K562 (cell line): ENCODE data around the gene TTC16. TPM values are rescaled to one million over a fixed set of nuclear protein-coding genes. Genes with fewer than 3 reads are reported as not detected.
A peak's percentile ranks its signal among the peaks of the same experiment; 100 is the strongest.

Source experiments
- ATAC-seq: fragments of 200-7000 bp; cut with Tn5 transposase; 3 replicates; pipeline ENCODE4 v1.9.1; 2020; ENCODE audit warnings: moderate library complexity
- BruUV-seq: library from RNA; stranded (reverse); fragments of 400-500 nt; replicated peaks from 2 replicates; lab custom pipeline; 2021; lab: Mats Ljungman, UMichigan
- CTCF ChIA-PET: fragments of 300-600 bp; formaldehyde crosslinking; extraction: SDS; loops from one replicate; lab custom pipeline; 2021; ENCODE audit warnings: low intra/inter-chr PET ratio; lab: Yijun Ruan, JAX
- POLR2A ChIA-PET: fragments of 300-600, 350-650 bp; sonication (Branson Sonifier 250); formaldehyde crosslinking; extraction: SDS; loops from one replicate; lab custom pipeline; 2021; ENCODE audit warnings: antibody characterized with exemption, inconsistent platforms; lab: Yijun Ruan, JAX
- DNase-seq, 4 experiments: peaks; one replicate each; pipeline versions ENCODE4 v3.0.0 to v3.0.0-alpha.2; 2011 to 2018; ENCODE audit warnings: low spot score in 3 of 4, mixed read lengths in 3 of 4; ENCODE audit errors: extremely low read depth in 1 of 4
- FAIRE-seq: peaks from 2 replicates; lab custom pipeline; 2011; peaks lifted over from hg19 to GRCh38; lab: Jason Lieb, UNC
- H2AFZ ChIP-seq: 2 replicates; pipeline ENCODE4 v1.6.0; 2011; ENCODE audit warnings: low read depth, low read length, control low read depth, inconsistent platforms
- H3K27ac ChIP-seq: fragments of 200-600 bp; 3 replicates; pipeline ENCODE4 v1.8.0; 2011; ENCODE audit warnings: low read depth, mild to moderate bottlenecking, control low read depth, inconsistent platforms, low read length, moderate library complexity, mixed read lengths; ENCODE audit errors: extremely low read depth
- H3K27me3 ChIP-seq, 2 experiments: fragments of 300-600 bp in 1 of 2; 2 replicates in 1 of 2; 3 replicates in 1 of 2; pipeline versions ENCODE4 v1.6.0 to v1.8.0; 2011; ENCODE audit warnings: inconsistent platforms in 2 of 2, low read length in 2 of 2, mild to moderate bottlenecking in 1 of 2, mixed read lengths in 1 of 2, moderate library complexity in 1 of 2; ENCODE audit not compliant: control insufficient read depth in 2 of 2, insufficient read depth in 2 of 2
- H3K36me3 ChIP-seq: fragments of 300-600 bp; 3 replicates; pipeline ENCODE4 v1.8.0; 2011; ENCODE audit warnings: mild to moderate bottlenecking, low read length, inconsistent platforms; ENCODE audit not compliant: control insufficient read depth, insufficient read depth
- H3K4me1 ChIP-seq, 2 experiments: fragments of 200-600 bp in 1 of 2; replicated peaks in 1 of 2; 2 replicates in 1 of 2; 3 replicates in 1 of 2; pipeline versions ENCODE4 v1.5.1 to v1.8.0; 2011; ENCODE audit warnings: inconsistent platforms in 2 of 2, low read length in 2 of 2, mild to moderate bottlenecking in 1 of 2, mixed read lengths in 1 of 2, moderate library complexity in 1 of 2; ENCODE audit not compliant: control insufficient read depth in 2 of 2, insufficient read depth in 2 of 2
- H3K4me2 ChIP-seq: 2 replicates; pipeline ENCODE4 v1.6.1; 2011; ENCODE audit warnings: low read length, control low read depth, inconsistent platforms, mixed read lengths; ENCODE audit not compliant: insufficient read depth
- H3K4me3 ChIP-seq: fragments of 200-600 bp; sonication (generic), shearing (Covaris generic); 2 replicates; pipeline ENCODE4 v1.5.1; 2016; ENCODE audit warnings: control low read depth, inconsistent platforms
- H3K79me2 ChIP-seq: fragments of 200-600 bp; 3 replicates; pipeline ENCODE4 v1.8.0; 2011; ENCODE audit warnings: low read length, inconsistent platforms; ENCODE audit not compliant: control insufficient read depth, insufficient read depth
- H3K9ac ChIP-seq, 2 experiments: 2 replicates each; pipeline versions ENCODE4 v1.6.0 to v1.6.1; 2011; ENCODE audit warnings: low read depth in 2 of 2, low read length in 2 of 2, control low read depth in 1 of 2, inconsistent platforms in 1 of 2, mild to moderate bottlenecking in 1 of 2, mixed read lengths in 1 of 2; ENCODE audit not compliant: insufficient read depth in 1 of 2
- H3K9me1 ChIP-seq: one replicate; pipeline ENCODE4 v1.6.0; 2011; ENCODE audit warnings: inconsistent platforms, mild to moderate bottlenecking, low read length, moderate library complexity; ENCODE audit not compliant: control insufficient read depth, insufficient read depth
- H3K9me3 ChIP-seq: replicated peaks from 2 replicates; pipeline ENCODE4 v1.5.1; 2011; ENCODE audit warnings: low read depth, low read length, inconsistent platforms; ENCODE audit not compliant: control insufficient read depth, insufficient read depth
- H4K20me1 ChIP-seq: replicated peaks from 2 replicates; pipeline ENCODE4 v1.6.1; 2011; ENCODE audit warnings: low read length, inconsistent platforms, mixed read lengths; ENCODE audit not compliant: control insufficient read depth, insufficient read depth
- EP300 ChIP-seq: IDR thresholded peaks from 2 replicates; pipeline ENCODE4 v1.6.1; 2012; ENCODE audit warnings: low read length, improper control_type of control experiment
- FOXP1 ChIP-seq: sonication (generic); formaldehyde crosslinking; IDR thresholded peaks from 2 replicates; pipeline ENCODE4 v1.8.0; 2022; ENCODE audit warnings: mild to moderate bottlenecking, missing genetic modification reagents
- HES1 ChIP-seq: fragments of 450-650 bp; IDR thresholded peaks from 2 replicates; pipeline ENCODE4 v1.6.1; 2016; ENCODE audit warnings: low read depth, mild to moderate bottlenecking, moderate library complexity
- HMBOX1 ChIP-seq: sonication (generic); IDR thresholded peaks from 2 replicates; pipeline ENCODE4 v1.6.1; 2016
- KDM4B ChIP-seq, 2 experiments: fragments of 450-650 bp in 1 of 2; sonication (generic) in 1 of 2; IDR thresholded peaks; 2 replicates each; pipeline ENCODE4 v1.6.1; 2016 to 2017; ENCODE audit warnings: borderline replicate concordance in 2 of 2, antibody characterized with exemption in 1 of 2, low read depth in 1 of 2, mild to moderate bottlenecking in 1 of 2
- NEUROD1 ChIP-seq: fragments of 150-350 bp; IDR thresholded peaks from 2 replicates; pipeline ENCODE4 v1.6.1; 2014; ENCODE audit warnings: borderline replicate concordance, low read length, low read depth; ENCODE audit not compliant: partially characterized antibody
- REST ChIP-seq, 2 experiments: fragments of 450-650 bp; formaldehyde crosslinking in 1 of 2; IDR thresholded peaks; 2 replicates each; pipeline versions ENCODE4 v1.4.0 to v1.6.1; 2014 to 2020; ENCODE audit warnings: mild to moderate bottlenecking in 2 of 2, borderline replicate concordance in 1 of 2, low read depth in 1 of 2
- WGBS: fragments of 100-300 bp; shearing (Covaris generic); methylation state at CpG from one replicate; pipeline ENCODE4 v1.1.6; 2016; ENCODE audit warnings: low coverage, mixed read lengths; ENCODE audit not compliant: insufficient coverage; ENCODE audit errors: missing lambda C conversion rate; 5-methylcytosine and 5-hydroxymethylcytosine counted together
- in situ Hi-C: fragments of 300-500 bp; cut with MboI; formaldehyde crosslinking; loops from 4 replicates; pipeline ENCODE4 v1.15.0; 2018; ENCODE audit warnings: inconsistent platforms, mixed read lengths
- intact Hi-C: fragments of 100-400 bp; cut with micrococcal nuclease; formaldehyde crosslinking; loops from 2 replicates; pipeline ENCODE4 v1.14.2; 2022
- polyA plus RNA-seq, 8 experiments: library from polyadenylated mRNA; depleted of rRNA in 4 of 8; stranded (reverse) in 5 of 8; unstranded in 3 of 8; fragments of >200 nt; fragmentation: Nextera tagmentation in 2 of 8; fragmentation: Illumina TruSeq in 1 of 8; extraction: Ambion mirVana in 2 of 8; extraction: Trizol in 1 of 8; gene quantifications; 2 replicates each; pipeline versions ENCODE4 v1.2.1 to v1.2.3, GENCODE V29; 2011 to 2014; ENCODE audit warnings: inconsistent platforms in 1 of 8, missing spikeins in 1 of 8
- total RNA-seq, 7 experiments: library from RNA; depleted of rRNA in 6 of 7; stranded (reverse); fragments of >200 nt in 6 of 7; fragmentation: Illumina TruSeq in 2 of 7; extraction: Trizol in 2 of 7; gene quantifications; 2 replicates each; pipeline versions ENCODE4 v1.2.1 to v1.2.3, GENCODE V29; 2011 to 2021; ENCODE audit warnings: low replicate concordance in 1 of 7
- TF ChIP-seq, protein P1 (sequence below): fragments of 450-650 bp; formaldehyde crosslinking; conservative IDR thresholded peaks from 2 replicates; pipeline ENCODE4 v1.4.0; 2022; ENCODE audit warnings: mild to moderate bottlenecking, missing genetic modification characterization

Gene TTC16
- total and polyA plus RNA-seq, 9 of the 15 experiments (the other 6 are each of a cell fraction or from before 2014, with no cell fraction given) = 0.11 TPM; not detected in 8

GRCh38 chr9:127758843-127759242, 43.0 kb downstream of the TTC16 start:
- Histone ChIP-seq H3K4me3 (no peak overlapping the region), H3K36me3 (no peaks in the 10 kb centered on the region), H3K4me1 (peaks cover 18 to 34% of the 10 kb centered on the region in 2 experiments), H3K9ac (peak overlapping the region in 1 of 2 experiments; percentile 79; a peak in 1 of 4 replicates), H4K20me1 (peaks cover 1% of the 10 kb centered on the region; the same call in 1 of the 2 replicates), H3K9me1 (peaks cover 3% of the 10 kb centered on the region), H3K9me3 (no peaks in the 10 kb centered on the region), H2AFZ (no peak overlapping the region), H3K4me2 (no peak overlapping the region), H3K79me2 (no peaks in the 10 kb centered on the region), H3K27me3 (peaks cover 2 to 10% of the 10 kb centered on the region in 2 experiments; a peak in 3 of 5 replicates), H3K27ac (no peak overlapping the region)
- ChIA-PET CTCF (no interaction called here), POLR2A (interaction anchor here (0.8 kb wide), 1 partner anchor 9 kb away, joined by 4 read pairs; no protein-coding TSS in a partner anchor)
- 3% methylated on average over 5 of the region's 5 CpGs for WGBS
- in situ Hi-C loops = loop anchor here (25.0 kb wide), 1 partner anchor 603 kb away; the partner anchor contains the start of gene URM1
- DNase-seq = peak in 2 of 4 experiments; percentile 40 to 50
- ATAC-seq = peak; percentile 91
- no TSS peak for BruUV-seq
- FAIRE-seq = peak; percentile 67
- intact Hi-C loops = no loop called here
- TF ChIP-seq HMBOX1 (peak; percentile 94), FOXP1 (CRISPR knock-in tag) (no peak), KDM4B (IDR thresholded peaks at IDR 0.05; ENCODE audit: borderline replicate concordance in 2 of 2, low read depth in 1 of 2) (no peak), REST (IDR thresholded peaks at IDR 0.05; ENCODE audit: borderline replicate concordance) (peak; percentile 35; the same call in 1 of the 2 replicates), REST (CRISPR knock-in tag; IDR thresholded peaks at IDR 0.05; ENCODE audit: low read depth) (no peak), NEUROD1 (peak; percentile 33), EP300 (peak; percentile 51; the same call in 1 of the 2 replicates), HES1 (0 out of 2 replicates have a peak, but pooled peaks have one; percentile 17)
- TF ChIP-seq, protein P1, sequence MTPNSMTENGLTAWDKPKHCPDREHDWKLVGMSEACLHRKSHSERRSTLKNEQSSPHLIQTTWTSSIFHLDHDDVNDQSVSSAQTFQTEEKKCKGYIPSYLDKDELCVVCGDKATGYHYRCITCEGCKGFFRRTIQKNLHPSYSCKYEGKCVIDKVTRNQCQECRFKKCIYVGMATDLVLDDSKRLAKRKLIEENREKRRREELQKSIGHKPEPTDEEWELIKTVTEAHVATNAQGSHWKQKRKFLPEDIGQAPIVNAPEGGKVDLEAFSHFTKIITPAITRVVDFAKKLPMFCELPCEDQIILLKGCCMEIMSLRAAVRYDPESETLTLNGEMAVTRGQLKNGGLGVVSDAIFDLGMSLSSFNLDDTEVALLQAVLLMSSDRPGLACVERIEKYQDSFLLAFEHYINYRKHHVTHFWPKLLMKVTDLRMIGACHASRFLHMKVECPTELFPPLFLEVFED (CRISPR knock-in tag) = no peak
